GM23338 (cell line): ENCODE measurements around the gene AGPS. TPM values are rescaled to one million over a fixed set of nuclear protein-coding genes. Genes with fewer than 3 reads are reported as not detected.

Experiments
- ATAC-seq: fragments of 200-7000 bp; cut with Tn5 transposase; 3 replicates; pipeline ENCODE4 v1.9.1; 2020
- DNase-seq: peaks from one replicate; pipeline ENCODE4 v3.0.0-alpha.2; 2015; ENCODE audit warnings: low spot score
- H2AFZ ChIP-seq: fragments of 200-600 bp; sonication (generic); 2 replicates; pipeline ENCODE4 v1.8.0; 2016; ENCODE audit warnings: antibody characterized with exemption, mild to moderate bottlenecking, moderate library complexity
- H3F3A ChIP-seq: fragments of 200-600 bp; sonication (generic); replicated peaks from 2 replicates; pipeline ENCODE4 v1.8.0; 2017; ENCODE audit warnings: antibody characterized with exemption, mixed run types, low read depth
- H3K27ac ChIP-seq: fragments of 200-600 bp; sonication (generic); 2 replicates; pipeline ENCODE4 v1.6.1; 2016; ENCODE audit warnings: low read depth
- H3K27me3 ChIP-seq: fragments of 200-600 bp; sonication (generic); 2 replicates; pipeline ENCODE4 v1.8.0; 2016; ENCODE audit warnings: mild to moderate bottlenecking, mixed run types, moderate library complexity; ENCODE audit not compliant: insufficient read depth
- H3K36me3 ChIP-seq: fragments of 200-600 bp; sonication (generic); 2 replicates; pipeline ENCODE4 v1.8.0; 2016; ENCODE audit warnings: mild to moderate bottlenecking; ENCODE audit not compliant: insufficient read depth
- H3K4me1 ChIP-seq: fragments of 200-600 bp; sonication (generic); 2 replicates; pipeline ENCODE4 v1.8.0; 2016; ENCODE audit warnings: mild to moderate bottlenecking, moderate library complexity; ENCODE audit not compliant: insufficient read depth
- H3K4me2 ChIP-seq: fragments of 200-600 bp; sonication (generic); 2 replicates; pipeline ENCODE4 v1.7.1; 2017; ENCODE audit warnings: mixed run types
- H3K4me3 ChIP-seq: fragments of 200-600 bp; sonication (generic); 2 replicates; pipeline ENCODE4 v1.6.1; 2016; ENCODE audit warnings: mixed run types
- H3K79me2 ChIP-seq: fragments of 200-600 bp; sonication (generic); replicated peaks from 2 replicates; pipeline ENCODE4 v1.8.0; 2017; ENCODE audit warnings: mild to moderate bottlenecking; ENCODE audit not compliant: insufficient read depth
- H3K9me2 ChIP-seq: fragments of 200-600 bp; sonication (generic); 2 replicates; pipeline ENCODE4 v1.8.0; 2017; ENCODE audit not compliant: insufficient read depth
- H4K20me1 ChIP-seq: fragments of 200-600 bp; sonication (generic); replicated peaks from 2 replicates; pipeline ENCODE4 v1.8.0; 2017; ENCODE audit warnings: mild to moderate bottlenecking; ENCODE audit not compliant: insufficient read depth
- H3K27ac Mint-ChIP-seq: 2 replicates; pipeline ENCODE4 v1.8.0; 2020; ENCODE audit warnings: inconsistent platforms, mild to moderate bottlenecking, moderate library complexity, mixed read lengths
- H3K27me3 Mint-ChIP-seq: 3 replicates; pipeline ENCODE4 v1.8.0; 2022; ENCODE audit warnings: low read depth, mild to moderate bottlenecking, moderate library complexity, mixed read lengths, inconsistent platforms; ENCODE audit not compliant: insufficient read depth, poor library complexity
- H3K36me3 Mint-ChIP-seq: 3 replicates; pipeline ENCODE4 v1.8.0; 2021; ENCODE audit warnings: low read depth, mild to moderate bottlenecking, inconsistent platforms, moderate library complexity, mixed read lengths
- H3K4me1 Mint-ChIP-seq: 3 replicates; pipeline ENCODE4 v1.8.0; 2020; ENCODE audit warnings: mild to moderate bottlenecking, inconsistent platforms, mixed read lengths
- H3K4me3 Mint-ChIP-seq: 3 replicates; pipeline ENCODE4 v1.8.0; 2021; ENCODE audit warnings: moderate library complexity, mild to moderate bottlenecking, inconsistent platforms, mixed read lengths
- H3K9me3 Mint-ChIP-seq: 3 replicates; pipeline ENCODE4 v1.8.0; 2020; ENCODE audit warnings: moderate library complexity, mild to moderate bottlenecking, inconsistent platforms, mixed read lengths
- CREB1 ChIP-seq: fragments of 250-450 bp; sonication (Bioruptor Pico); IDR thresholded peaks from 2 replicates; pipeline ENCODE4 v1.5.0; 2020; ENCODE audit warnings: low read depth, mild to moderate bottlenecking, moderate library complexity
- EZH2 ChIP-seq: fragments of 200-600 bp; sonication (generic); IDR thresholded peaks from one replicate; pipeline ENCODE4 v1.8.0; 2017; ENCODE audit warnings: antibody characterized with exemption, mild to moderate bottlenecking, low read depth; ENCODE audit not compliant: unreplicated experiment
- EZH2phosphoT487 ChIP-seq: fragments of 200-600 bp; sonication (generic); IDR thresholded peaks from one replicate; pipeline ENCODE4 v1.8.1; 2018; ENCODE audit warnings: antibody characterized with exemption; ENCODE audit not compliant: unreplicated experiment
- JUNB ChIP-seq: IDR thresholded peaks from one replicate; pipeline ENCODE4 v1.6.1; 2016; ENCODE audit warnings: antibody characterized with exemption; ENCODE audit not compliant: unreplicated experiment
- NANOG ChIP-seq: IDR thresholded peaks from 2 replicates; pipeline ENCODE4 v1.6.1; 2016; ENCODE audit warnings: antibody characterized with exemption, borderline replicate concordance
- POLR2AphosphoS5 ChIP-seq: IDR thresholded peaks from 2 replicates; pipeline ENCODE4 v1.6.1; 2016; ENCODE audit warnings: antibody characterized with exemption, low read depth
- ZNF114 ChIP-seq: fragments of 250-450 bp; sonication (Bioruptor Pico); IDR thresholded peaks from 2 replicates; pipeline ENCODE4 v1.5.0; 2020; ENCODE audit warnings: mild to moderate bottlenecking, moderate library complexity
- polyA plus RNA-seq: library from polyadenylated mRNA; unstranded; fragments of >200 nt; fragmentation: Nextera tagmentation; extraction: Ambion mirVana; gene quantifications from 2 replicates; pipeline ENCODE4 v1.2.1, GENCODE V29; 2016
- total RNA-seq: library from RNA; depleted of rRNA; stranded (reverse); fragments of >200 nt; shearing (Covaris generic); gene quantifications from 2 replicates; pipeline ENCODE4 v1.2.3, GENCODE V29; 2014
- TF ChIP-seq, protein P1 (sequence below): IDR thresholded peaks from one replicate; pipeline ENCODE4 v1.6.1; 2018; ENCODE audit warnings: antibody characterized with exemption; ENCODE audit not compliant: unreplicated experiment
- TF ChIP-seq, protein P2 (sequence below): IDR thresholded peaks from 2 replicates; pipeline ENCODE4 v1.6.1; 2016; ENCODE audit warnings: antibody characterized with exemption

Gene AGPS
- total and polyA plus RNA-seq, 2 experiments from 2014 or later = 14.6 to 73.2 TPM

DNA sequence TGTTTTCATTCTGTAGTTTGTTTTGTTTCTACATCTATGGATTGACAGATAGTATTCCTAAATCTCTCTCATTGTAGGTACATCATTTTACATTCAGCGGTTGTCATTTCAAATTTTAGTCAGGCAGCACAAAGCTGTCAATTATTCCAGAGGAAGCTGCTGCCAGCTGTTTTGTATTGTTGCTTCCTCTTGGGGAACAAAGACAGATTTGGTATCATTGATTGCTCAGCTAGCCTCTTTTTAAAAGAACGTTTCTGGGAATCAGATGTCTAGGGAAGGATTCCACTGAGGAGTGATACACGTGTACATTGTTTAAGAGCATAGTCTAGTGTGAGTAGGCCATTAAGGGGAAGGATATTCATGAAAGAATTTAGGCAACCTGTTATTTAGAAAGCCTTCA lies 145.8 kb downstream of the AGPS start:
- Histone ChIP-seq H3K36me3 (no peaks in the 10 kb centered on the region), H3K27ac (no peak overlapping the region), H3K9me2 (no peaks in the 10 kb centered on the region), H2AFZ (no peak overlapping the region), H4K20me1 (no peaks in the 10 kb centered on the region), H3K79me2 (no peaks in the 10 kb centered on the region), H3K4me2 (no peak overlapping the region), H3F3A (no peaks in the 10 kb centered on the region), H3K27me3 (no peaks in the 10 kb centered on the region), H3K4me1 (peaks cover 35% of the 10 kb centered on the region), H3K4me3 (no peak overlapping the region)
- no peaks in the 10 kb centered on the region for H3K36me3 Mint-ChIP-seq
- TF ChIP-seq, protein P1, sequence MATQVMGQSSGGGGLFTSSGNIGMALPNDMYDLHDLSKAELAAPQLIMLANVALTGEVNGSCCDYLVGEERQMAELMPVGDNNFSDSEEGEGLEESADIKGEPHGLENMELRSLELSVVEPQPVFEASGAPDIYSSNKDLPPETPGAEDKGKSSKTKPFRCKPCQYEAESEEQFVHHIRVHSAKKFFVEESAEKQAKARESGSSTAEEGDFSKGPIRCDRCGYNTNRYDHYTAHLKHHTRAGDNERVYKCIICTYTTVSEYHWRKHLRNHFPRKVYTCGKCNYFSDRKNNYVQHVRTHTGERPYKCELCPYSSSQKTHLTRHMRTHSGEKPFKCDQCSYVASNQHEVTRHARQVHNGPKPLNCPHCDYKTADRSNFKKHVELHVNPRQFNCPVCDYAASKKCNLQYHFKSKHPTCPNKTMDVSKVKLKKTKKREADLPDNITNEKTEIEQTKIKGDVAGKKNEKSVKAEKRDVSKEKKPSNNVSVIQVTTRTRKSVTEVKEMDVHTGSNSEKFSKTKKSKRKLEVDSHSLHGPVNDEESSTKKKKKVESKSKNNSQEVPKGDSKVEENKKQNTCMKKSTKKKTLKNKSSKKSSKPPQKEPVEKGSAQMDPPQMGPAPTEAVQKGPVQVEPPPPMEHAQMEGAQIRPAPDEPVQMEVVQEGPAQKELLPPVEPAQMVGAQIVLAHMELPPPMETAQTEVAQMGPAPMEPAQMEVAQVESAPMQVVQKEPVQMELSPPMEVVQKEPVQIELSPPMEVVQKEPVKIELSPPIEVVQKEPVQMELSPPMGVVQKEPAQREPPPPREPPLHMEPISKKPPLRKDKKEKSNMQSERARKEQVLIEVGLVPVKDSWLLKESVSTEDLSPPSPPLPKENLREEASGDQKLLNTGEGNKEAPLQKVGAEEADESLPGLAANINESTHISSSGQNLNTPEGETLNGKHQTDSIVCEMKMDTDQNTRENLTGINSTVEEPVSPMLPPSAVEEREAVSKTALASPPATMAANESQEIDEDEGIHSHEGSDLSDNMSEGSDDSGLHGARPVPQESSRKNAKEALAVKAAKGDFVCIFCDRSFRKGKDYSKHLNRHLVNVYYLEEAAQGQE = no peak
- TF ChIP-seq POLR2AphosphoS5 (no peak), NANOG (no peak), EZH2phosphoT487 (no peak), ZNF114 (CRISPR knock-in tag) (no peak)
- H3K27ac Mint-ChIP-seq = no peak overlapping the region
- DNase-seq = no peak
- H3K4me1 Mint-ChIP-seq = peaks cover 32% of the 10 kb centered on the region
- ATAC-seq = no peak
- no peaks in the 10 kb centered on the region for H3K9me3 Mint-ChIP-seq
- no peaks in the 10 kb centered on the region for H3K27me3 Mint-ChIP-seq
- H3K4me3 Mint-ChIP-seq = no peak overlapping the region

DNA sequence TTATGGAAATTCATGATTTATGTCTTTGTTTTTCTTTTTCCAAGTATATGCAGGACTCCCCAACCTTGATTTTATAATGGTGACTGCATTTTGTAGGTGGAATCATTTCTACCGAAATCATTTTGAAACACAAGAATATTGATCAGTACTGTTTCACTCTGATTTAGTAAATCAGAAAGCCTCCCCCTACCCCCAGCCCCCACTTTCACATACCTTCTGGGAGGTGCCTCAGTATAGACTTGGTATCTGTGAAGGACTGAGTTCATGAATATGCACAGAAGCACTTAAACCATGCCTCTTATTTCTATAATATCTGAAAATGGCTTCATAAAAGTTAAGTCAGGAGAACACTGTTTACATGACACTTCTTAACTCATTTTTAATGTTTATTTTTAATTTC lies 147.7 kb downstream of the AGPS start:
- no peak overlapping the region for H2AFZ ChIP-seq
- TF ChIP-seq JUNB = no peak
- TF ChIP-seq, protein P1 = no peak
- no peak for TF ChIP-seq EZH2
- no peak for TF ChIP-seq NANOG
- TF ChIP-seq CREB1 (CRISPR knock-in tag) = no peak
- TF ChIP-seq, protein P2, sequence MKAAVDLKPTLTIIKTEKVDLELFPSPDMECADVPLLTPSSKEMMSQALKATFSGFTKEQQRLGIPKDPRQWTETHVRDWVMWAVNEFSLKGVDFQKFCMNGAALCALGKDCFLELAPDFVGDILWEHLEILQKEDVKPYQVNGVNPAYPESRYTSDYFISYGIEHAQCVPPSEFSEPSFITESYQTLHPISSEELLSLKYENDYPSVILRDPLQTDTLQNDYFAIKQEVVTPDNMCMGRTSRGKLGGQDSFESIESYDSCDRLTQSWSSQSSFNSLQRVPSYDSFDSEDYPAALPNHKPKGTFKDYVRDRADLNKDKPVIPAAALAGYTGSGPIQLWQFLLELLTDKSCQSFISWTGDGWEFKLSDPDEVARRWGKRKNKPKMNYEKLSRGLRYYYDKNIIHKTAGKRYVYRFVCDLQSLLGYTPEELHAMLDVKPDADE = no peak

More for the DNA sequence above, 147.7 kb downstream of the AGPS start:
- Histone ChIP-seq H3K4me2 (no peak overlapping the region), H3K27ac (no peak overlapping the region), H3K9me2 (no peaks in the 10 kb centered on the region), H3F3A (no peaks in the 10 kb centered on the region), H3K79me2 (no peaks in the 10 kb centered on the region), H3K36me3 (0 out of 2 replicates have a peak, but pooled peaks cover 5% of the 10 kb centered on the region), H4K20me1 (no peaks in the 10 kb centered on the region), H3K4me3 (no peak overlapping the region), H3K4me1 (peaks cover 34% of the 10 kb centered on the region), H3K27me3 (no peaks in the 10 kb centered on the region)
- Mint-ChIP-seq H3K4me3 (no peak overlapping the region), H3K27me3 (peaks cover 4% of the 10 kb centered on the region), H3K27ac (no peak overlapping the region), H3K4me1 (peaks cover 31% of the 10 kb centered on the region), H3K9me3 (peaks cover 9% of the 10 kb centered on the region; the same call in 2 of the 3 replicates), H3K36me3 (peaks cover 9% of the 10 kb centered on the region; the same call in 2 of the 3 replicates)
- DNase-seq (no peak), ATAC-seq (no peak)
